Kidney (tissue), 14 donors: Measurements from ENCODE around the gene EIF3A. TPM values are rescaled to one million over a fixed set of nuclear protein-coding genes. Genes with fewer than 3 reads are reported as not detected.

Experiments
- DNase-seq, 5 donors: peaks; one replicate each; pipeline ENCODE4 v3.0.0-alpha.2; 2013 to 2020
- FAIRE-seq: peaks from 2 replicates; lab custom pipeline; 2012; peaks lifted over from hg19 to GRCh38; lab: Jason Lieb, UNC
- H3K27ac ChIP-seq, 2 donors: one replicate each; pipeline ENCODE4 v1.7.0; 2013; ENCODE audit warnings: low read depth in 2 of 2, low read length in 2 of 2, inconsistent platforms in 1 of 2
- H3K27me3 ChIP-seq: one replicate; pipeline ENCODE4 v1.7.1; 2013; ENCODE audit warnings: low read length, inconsistent platforms; ENCODE audit not compliant: control insufficient read depth, insufficient read depth
- H3K36me3 ChIP-seq, 3 donors: one replicate each; pipeline versions ENCODE4 v1.7.0 to v1.7.1; 2013; ENCODE audit warnings: low read length in 3 of 3, control low read depth in 1 of 3, inconsistent platforms in 1 of 3; ENCODE audit not compliant: insufficient read depth in 3 of 3, control insufficient read depth in 2 of 3
- H3K4me1 ChIP-seq, 3 donors: one replicate each; pipeline versions ENCODE4 v1.7.0 to v1.7.1; 2013; ENCODE audit warnings: low read length in 3 of 3, inconsistent platforms in 1 of 3, low read depth in 1 of 3; ENCODE audit not compliant: control insufficient read depth in 2 of 3, insufficient read depth in 2 of 3
- H3K4me3 ChIP-seq, 3 donors: one replicate each; pipeline versions ENCODE4 v1.7.0 to v1.8.1; 2013; ENCODE audit warnings: low read length in 3 of 3, control low read depth in 1 of 3, inconsistent platforms in 1 of 3
- H3K9ac ChIP-seq, 3 donors: one replicate each; pipeline versions ENCODE4 v1.7.0 to v1.7.1; 2013; ENCODE audit warnings: low read length in 3 of 3, control low read depth in 1 of 3, inconsistent platforms in 1 of 3
- H3K9me3 ChIP-seq, 3 donors: one replicate each; pipeline versions ENCODE4 v1.7.0 to v1.7.1; 2013; ENCODE audit warnings: low read length in 3 of 3, control low read depth in 1 of 3, inconsistent platforms in 1 of 3; ENCODE audit not compliant: control insufficient read depth in 2 of 3, insufficient read depth in 1 of 3
- intact Hi-C: fragments of 100-400 bp; cut with DNase I; formaldehyde crosslinking; loops from one replicate; pipeline ENCODE4 v1.11.1; 2022
- polyA plus RNA-seq: library from polyadenylated mRNA; stranded (reverse); fragments of 350-450 nt; fragmentation: Illumina TruSeq; extraction: RNeasy Lipid Tissue Mini Kit (QIAGEN cat#74804); gene quantifications from one replicate; pipeline ENCODE4 v1.2.3, GENCODE V29; 2014; ENCODE audit warnings: low read depth, low replicate concordance; ENCODE audit not compliant: insufficient read depth
- total RNA-seq: library from RNA; stranded (reverse); fragmentation: NEBNext Ultra II Directional; extraction: Animal tissue kit (Norgen Biotek cat#: 25700); gene quantifications from one replicate; pipeline ENCODE4 v1.2.1, GENCODE V29; 2021
- TF ChIP-seq, protein P1 (sequence below): IDR thresholded peaks from 3 replicates; pipeline ENCODE4 v1.5.1; 2012; ENCODE audit warnings: mild to moderate bottlenecking, moderate library complexity, borderline replicate concordance; ENCODE audit not compliant: insufficient read depth; ENCODE audit errors: extremely low read depth
- donor health status: control.
- donor health status: control.
- donor health status: control.
- donor health status: control.
- donor health status: control.
- donor health status: DM: yes; HTN: yes; CAD: no.
- donor health status: Normal renal cell carcinoma (clear cell type).

The EIF3A gene
- total and polyA plus RNA-seq, 2 donors from 2014 or later = 24.9 to 95.6 TPM

DNA sequence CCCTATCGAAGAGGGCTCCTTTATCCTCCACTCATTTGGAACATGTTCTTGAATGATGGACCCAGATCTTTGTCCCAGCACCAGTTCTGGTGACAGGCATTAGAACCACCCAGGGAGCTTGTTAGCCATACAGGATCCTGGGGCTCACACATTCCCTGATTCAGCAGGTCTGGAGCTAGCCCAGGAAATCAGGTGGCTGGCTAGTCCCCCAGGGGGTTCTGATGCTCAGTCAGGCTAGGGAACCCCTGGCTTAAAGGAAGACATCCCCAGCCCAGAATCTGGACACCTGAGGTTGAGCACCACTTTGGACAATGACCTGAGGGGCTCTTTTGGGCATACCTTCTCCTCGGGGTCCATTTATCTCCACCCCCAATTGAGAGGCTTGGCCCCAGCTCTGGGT is 88.1 kb downstream of the EIF3A start:
- H3K4me3 ChIP-seq = no peak overlapping the region
- DNase-seq = no peak
- intact Hi-C loops = no loop called here
- no peak overlapping the region for H3K27ac ChIP-seq
- no peaks in the 10 kb centered on the region for H3K36me3 ChIP-seq
- no peak overlapping the region for H3K9ac ChIP-seq
- H3K4me1 ChIP-seq = no peaks in the 10 kb centered on the region
- no peaks in the 10 kb centered on the region for H3K9me3 ChIP-seq
- FAIRE-seq = no peak
- H3K27me3 ChIP-seq = no peaks in the 10 kb centered on the region
- TF ChIP-seq, protein P1, sequence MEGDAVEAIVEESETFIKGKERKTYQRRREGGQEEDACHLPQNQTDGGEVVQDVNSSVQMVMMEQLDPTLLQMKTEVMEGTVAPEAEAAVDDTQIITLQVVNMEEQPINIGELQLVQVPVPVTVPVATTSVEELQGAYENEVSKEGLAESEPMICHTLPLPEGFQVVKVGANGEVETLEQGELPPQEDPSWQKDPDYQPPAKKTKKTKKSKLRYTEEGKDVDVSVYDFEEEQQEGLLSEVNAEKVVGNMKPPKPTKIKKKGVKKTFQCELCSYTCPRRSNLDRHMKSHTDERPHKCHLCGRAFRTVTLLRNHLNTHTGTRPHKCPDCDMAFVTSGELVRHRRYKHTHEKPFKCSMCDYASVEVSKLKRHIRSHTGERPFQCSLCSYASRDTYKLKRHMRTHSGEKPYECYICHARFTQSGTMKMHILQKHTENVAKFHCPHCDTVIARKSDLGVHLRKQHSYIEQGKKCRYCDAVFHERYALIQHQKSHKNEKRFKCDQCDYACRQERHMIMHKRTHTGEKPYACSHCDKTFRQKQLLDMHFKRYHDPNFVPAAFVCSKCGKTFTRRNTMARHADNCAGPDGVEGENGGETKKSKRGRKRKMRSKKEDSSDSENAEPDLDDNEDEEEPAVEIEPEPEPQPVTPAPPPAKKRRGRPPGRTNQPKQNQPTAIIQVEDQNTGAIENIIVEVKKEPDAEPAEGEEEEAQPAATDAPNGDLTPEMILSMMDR = no peak

DNA sequence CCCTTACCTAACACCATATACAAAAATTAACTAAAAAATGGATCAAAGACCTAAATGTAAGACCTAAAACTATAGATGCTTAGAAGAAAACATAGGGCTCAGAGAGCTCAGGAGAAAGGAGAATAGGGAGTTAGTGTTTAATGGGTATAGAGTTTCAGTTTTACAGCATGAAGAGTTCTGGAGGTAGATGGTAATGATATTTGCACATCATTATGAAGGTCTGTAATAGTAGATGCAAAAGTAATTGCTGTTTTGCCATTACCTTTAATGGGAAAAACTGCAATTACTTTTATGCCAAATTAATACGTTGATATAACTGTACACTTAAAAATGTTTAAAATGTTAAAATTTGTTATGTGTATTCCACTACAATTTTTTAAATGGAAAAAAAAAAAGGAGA is 90.3 kb downstream of the EIF3A start:
- H3K9me3 ChIP-seq = no peaks in the 10 kb centered on the region
- FAIRE-seq (no peak), DNase-seq (no peak)
- no peaks in the 10 kb centered on the region for H3K4me1 ChIP-seq
- H3K27ac ChIP-seq = no peak overlapping the region
- intact Hi-C loops = no loop called here
- no peak overlapping the region for H3K4me3 ChIP-seq
- TF ChIP-seq, protein P1 = no peak
- H3K9ac ChIP-seq = no peak overlapping the region
- H3K36me3 ChIP-seq = no peaks in the 10 kb centered on the region
- H3K27me3 ChIP-seq = no peaks in the 10 kb centered on the region

DNA sequence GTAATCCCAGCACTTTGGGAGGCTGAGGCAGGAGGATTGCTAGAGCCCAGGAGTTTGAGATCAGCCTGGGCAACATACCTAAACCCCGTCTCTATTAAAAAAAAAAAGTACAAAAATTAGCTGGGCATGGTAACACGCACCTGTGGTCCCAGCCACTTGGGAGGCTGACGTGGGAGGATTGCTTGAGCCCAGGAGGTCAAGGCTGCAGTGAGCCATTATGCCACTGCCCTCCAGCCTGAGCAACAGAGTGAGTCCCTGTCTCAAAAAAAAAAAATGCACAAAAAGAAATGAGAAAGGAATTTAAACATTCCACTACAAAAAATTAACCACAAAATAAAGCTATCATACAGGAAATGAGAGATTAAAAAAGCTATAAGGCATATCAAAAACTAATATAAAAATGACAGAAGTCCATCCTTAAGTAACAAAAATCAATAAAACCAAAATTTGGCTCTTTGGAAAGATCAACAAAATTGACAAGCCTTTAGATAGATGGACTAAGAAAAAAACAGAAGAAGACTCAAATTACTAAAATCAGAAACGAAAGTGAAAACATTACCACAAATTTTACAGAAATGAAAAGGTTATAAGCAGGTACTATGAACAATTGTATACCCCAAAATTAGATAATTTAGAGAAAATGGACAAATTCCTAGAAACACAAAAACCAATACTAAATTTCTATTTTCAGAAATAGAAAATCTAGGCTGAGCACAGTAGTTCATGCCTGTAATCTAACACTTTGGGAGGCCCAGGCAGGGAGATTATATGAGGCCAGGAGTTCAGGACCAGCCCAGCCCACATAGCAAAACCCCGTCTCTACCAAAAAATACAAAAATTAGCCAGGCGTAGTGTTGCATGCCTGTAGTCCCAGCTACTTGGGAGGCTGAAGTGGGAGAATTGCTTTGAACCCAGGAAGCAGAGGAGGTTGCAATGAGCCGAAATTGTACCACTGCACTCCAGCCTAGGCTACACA is 93.5 kb downstream of the EIF3A start:
- no peak overlapping the region for H3K27ac ChIP-seq

More for the DNA sequence above, 93.5 kb downstream of the EIF3A start:
- H3K4me3 ChIP-seq = no peak overlapping the region
- no peaks in the 10 kb centered on the region for H3K27me3 ChIP-seq
- H3K9ac ChIP-seq = no peak overlapping the region
- intact Hi-C loops = no loop called here
- no peaks in the 10 kb centered on the region for H3K36me3 ChIP-seq
- peaks cover 0 to 5% (median 0%) of the 10 kb centered on the region in 3 donors for H3K9me3 ChIP-seq
- TF ChIP-seq, protein P1 = no peak
- H3K4me1 ChIP-seq = no peaks in the 10 kb centered on the region
- DNase-seq (no peak), FAIRE-seq (peak; percentile 23)
